Fibroblast of skin of right biceps (primary cell): ENCODE results near the gene GDI1.

ENCODE experiments used
- DNase-seq: peaks from one replicate; pipeline ENCODE4 v3.0.0-alpha.2; 2013

The GDI1 gene

DNA sequence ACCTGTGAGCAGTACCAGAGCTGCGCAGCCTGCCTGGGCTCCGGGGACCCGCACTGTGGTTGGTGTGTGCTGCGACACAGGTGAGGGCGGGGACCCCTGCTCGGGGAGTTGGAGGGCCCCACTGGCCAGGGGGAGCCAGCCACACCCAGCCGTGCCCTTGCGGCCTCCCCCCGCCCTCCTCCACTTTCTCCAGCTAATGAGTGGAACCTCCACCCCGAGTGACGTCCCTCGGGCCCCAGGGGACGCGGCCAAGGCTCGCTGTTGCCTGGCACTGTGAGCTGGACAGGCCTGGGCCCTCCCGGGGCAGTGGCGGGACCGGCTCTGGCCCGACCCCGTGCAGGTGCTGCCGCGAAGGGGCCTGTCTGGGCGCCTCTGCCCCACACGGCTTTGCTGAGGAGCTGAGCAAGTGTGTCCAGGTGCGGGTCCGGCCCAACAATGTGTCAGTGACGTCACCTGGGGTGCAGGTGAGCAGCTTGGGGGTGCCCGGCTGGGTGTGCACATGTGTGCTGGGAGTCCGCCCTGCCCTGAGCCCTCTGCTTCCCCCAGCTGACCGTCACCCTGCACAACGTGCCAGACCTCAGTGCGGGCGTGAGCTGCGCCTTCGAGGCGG is 26.8 kb downstream of the GDI1 start:
- DNase-seq = no peak

DNA sequence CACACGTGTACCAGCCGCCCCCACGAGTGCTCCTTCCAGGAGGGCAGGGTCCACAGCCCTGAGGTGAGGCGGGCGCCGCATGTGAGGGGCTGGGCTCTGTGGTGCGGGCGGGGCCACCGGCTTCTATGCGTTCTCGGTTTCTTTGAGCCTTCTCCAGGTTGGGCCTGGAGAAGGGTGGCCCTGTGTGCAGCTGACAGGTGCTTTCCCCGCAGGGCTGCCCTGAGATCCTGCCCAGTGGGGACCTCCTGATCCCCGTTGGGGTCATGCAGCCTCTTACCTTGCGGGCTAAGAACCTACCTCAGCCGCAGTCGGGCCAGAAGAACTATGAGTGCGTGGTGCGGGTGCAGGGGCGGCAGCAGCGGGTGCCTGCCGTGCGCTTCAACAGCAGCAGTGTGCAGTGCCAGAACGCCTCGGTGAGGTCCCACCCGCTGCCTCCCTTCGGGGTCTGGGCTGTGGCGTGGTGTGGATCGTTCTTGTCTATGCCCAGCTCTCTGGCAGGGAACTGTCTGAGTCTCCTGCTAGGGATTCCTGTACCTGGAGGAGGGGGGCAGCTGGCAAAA is 27.9 kb downstream of the GDI1 start:
- DNase-seq = no peak

DNA sequence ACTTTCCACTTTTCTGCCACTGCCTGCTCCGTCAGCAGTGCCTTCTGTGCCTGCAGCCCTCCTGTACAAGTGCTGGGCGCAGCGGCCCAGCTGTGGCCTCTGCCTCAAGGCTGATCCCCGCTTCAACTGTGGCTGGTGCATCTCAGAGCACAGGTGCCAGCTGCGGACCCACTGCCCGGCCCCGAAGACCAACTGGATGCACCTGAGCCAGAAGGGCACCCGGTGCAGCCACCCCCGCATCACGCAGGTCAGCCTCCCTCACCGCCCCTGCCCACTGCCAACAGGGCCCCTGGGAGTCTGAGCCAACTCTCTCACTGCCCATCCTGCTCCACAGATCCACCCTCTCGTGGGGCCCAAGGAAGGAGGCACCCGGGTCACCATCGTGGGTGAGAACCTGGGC is 28.6 kb downstream of the GDI1 start:
- no peak for DNase-seq

DNA sequence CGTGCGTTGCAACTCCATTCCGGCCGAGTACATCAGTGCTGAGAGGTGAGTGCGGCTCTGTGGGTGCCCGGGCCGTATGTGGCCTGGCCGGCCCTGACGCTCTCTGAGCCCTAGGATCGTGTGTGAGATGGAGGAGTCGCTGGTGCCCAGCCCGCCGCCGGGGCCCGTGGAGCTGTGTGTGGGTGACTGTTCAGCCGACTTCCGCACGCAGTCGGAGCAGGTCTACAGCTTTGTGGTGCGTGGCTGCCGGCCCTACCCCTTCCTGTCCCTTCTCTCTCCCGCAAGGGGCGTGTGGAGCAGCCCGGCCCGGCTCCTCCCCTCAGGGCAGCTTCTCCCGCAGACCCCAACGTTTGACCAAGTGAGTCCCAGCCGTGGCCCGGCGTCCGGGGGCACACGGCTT is 29.1 kb downstream of the GDI1 start:
- no peak for DNase-seq

DNA sequence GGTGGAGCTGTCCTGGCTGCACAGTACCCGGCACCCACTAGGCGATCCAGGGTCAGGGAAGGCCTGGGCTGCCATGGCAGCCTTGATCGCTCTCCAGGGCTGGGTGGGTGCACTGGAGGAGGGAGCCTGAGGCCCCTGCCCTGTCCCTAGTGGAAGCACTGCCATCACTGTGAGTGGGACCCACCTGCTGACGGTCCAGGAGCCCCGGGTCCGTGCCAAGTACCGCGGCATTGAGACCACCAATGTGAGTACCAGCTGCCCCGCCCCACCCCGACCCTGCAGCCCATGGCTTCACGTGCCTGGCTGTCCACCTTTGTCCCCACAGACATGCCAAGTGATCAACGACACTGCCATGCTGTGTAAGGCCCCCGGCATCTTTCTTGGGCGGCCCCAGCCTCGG is 30.0 kb downstream of the GDI1 start:
- no peak for DNase-seq

DNA sequence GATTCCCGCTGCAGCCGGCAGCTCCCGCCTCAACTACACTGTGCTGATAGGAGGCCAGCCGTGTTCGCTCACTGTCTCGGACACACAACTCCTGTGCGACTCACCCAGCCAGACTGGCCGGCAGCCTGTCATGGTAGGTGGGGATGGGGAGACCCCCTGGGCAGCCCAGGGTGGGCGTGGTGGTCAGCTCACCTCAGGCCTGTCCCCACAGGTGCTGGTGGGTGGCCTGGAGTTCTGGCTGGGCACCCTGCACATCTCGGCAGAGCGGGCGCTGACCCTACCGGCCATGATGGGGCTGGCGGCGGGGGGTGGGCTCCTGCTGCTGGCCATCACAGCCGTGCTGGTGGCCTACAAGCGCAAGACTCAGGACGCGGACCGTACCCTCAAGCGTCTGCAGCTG is 30.6 kb downstream of the GDI1 start:
- DNase-seq = no peak

DNA sequence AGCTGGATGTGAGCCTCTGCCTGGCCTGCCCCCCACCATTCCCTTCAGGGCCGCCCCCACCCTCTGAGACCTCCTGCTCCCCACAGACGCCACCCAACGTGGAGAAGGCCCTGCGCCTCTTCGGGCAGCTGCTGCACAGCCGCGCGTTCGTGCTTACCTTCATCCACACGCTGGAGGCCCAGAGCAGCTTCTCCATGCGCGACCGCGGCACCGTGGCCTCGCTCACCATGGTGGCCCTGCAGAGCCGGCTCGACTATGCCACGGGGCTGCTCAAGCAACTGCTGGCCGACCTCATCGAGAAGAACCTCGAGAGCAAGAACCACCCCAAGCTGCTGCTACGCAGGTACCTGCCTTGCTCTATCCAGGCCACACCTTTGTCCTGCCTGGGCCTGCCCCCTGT is 31.3 kb downstream of the GDI1 start:
- DNase-seq = no peak

DNA sequence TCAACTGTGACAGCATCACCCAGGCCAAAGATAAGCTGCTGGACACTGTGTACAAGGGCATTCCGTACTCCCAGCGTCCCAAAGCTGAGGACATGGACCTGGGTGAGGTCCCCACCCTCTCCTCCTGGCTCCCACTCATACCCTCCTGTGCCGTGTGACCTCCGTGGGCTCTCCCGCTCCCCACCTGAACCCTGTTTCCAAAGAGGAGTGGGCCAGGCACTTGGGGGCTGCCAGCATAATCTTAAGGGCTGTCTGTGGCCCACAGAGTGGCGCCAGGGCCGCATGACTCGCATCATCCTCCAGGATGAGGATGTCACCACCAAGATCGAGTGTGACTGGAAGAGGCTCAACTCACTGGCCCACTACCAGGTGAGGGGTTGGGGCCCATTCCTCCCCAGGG is 32.2 kb downstream of the GDI1 start:
- DNase-seq = no peak

DNA sequence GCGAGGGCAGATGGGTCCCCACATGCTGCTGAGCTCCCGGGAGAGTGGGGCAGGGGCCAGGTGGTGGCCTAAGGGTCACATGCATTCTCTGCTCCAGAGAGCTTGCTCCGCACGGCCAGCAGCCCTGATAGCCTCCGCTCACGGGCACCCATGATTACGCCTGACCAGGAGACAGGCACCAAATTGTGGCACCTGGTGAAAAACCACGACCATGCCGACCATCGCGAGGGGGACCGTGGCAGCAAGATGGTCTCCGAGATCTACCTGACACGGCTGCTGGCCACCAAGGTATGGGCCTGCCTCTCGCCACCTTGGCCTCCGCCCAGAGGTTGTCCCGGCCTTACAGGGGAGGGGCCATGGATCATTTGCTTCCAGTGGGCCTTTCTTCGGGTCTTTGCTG is 32.9 kb downstream of the GDI1 start:
- DNase-seq = no peak

DNA sequence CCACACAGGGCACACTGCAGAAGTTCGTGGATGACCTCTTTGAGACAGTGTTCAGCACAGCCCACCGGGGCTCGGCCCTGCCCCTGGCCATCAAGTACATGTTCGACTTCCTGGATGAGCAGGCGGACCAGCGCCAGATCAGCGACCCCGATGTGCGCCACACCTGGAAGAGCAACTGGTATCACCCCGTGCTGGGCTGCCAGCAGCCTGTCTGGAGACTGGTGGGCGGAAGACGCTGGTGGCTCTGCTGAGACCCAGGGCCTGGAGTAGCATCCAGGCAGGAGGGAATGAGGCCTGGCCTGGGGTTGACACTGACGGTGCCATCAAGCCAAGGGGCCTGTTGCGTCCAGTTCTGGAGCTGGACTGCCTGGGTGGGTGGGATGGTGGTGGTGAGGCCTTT is 33.5 kb downstream of the GDI1 start:
- DNase-seq = no peak

DNA sequence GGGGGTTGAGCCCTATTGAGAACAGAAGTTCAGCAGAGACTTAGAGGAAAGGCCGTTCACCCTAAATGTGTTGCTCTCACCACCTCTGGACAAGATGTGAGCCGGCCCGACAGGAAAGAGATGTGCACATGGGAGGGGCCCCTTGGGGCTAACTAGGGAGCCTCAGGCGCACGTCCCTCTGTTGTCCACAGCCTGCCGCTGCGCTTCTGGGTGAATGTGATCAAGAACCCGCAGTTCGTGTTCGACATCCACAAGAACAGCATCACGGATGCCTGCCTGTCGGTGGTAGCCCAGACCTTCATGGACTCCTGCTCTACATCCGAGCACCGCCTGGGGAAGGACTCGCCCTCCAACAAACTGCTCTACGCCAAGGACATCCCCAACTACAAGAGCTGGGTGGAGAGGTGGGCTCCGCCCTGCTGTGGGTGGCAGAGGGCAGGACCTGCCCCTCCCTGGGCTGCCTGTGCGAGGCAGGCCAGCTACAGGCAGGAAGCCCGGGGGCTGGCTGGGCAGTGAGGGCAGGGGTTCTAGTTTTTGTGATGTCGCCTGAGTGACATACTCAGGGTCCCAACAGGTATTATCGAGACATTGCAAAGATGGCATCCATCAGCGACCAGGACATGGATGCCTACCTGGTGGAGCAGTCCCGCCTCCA is 34.1 kb downstream of the GDI1 start:
- DNase-seq = no peak

DNA sequence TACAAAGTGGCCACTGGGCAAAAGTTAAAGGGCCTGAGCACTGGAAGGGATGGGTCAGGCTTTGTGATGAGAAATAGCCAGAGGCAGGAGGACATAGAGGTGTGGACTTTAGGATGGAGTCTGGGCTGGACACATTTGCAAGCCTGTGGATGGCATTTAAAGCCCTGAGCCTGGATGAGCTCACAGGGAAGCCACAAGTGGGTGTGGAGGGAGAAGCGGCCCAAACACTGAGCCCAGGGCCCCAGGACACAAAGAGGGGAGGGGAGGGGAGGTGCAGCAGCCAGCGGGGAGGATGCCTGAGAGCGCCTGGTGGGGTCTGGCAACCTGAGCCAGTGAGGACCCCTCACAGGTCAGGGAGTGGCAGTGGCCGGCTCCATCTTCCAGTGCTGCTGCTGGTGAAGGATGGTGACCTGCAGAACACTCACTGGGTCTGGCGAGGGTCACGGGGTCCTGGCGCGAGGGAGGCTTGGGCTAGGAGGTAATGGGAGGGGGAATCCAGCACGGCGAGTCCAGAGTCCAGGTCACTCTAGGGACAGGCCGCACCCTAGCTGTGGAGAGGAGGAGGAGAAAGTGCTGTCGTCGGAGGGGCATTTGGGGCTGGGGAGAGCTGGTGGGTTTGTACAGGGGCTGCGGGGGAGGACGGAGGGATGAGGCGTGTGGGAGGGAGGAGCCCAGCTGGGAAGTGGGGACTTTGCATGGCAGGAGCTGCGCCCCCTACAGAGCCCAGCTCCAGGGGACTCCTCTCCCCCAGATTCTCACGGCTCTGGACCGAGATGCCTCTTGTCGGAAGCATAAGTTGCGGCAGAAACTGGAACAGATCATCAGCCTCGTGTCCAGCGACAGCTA is 35.1 kb downstream of the GDI1 start:
- DNase-seq = no peak

DNA sequence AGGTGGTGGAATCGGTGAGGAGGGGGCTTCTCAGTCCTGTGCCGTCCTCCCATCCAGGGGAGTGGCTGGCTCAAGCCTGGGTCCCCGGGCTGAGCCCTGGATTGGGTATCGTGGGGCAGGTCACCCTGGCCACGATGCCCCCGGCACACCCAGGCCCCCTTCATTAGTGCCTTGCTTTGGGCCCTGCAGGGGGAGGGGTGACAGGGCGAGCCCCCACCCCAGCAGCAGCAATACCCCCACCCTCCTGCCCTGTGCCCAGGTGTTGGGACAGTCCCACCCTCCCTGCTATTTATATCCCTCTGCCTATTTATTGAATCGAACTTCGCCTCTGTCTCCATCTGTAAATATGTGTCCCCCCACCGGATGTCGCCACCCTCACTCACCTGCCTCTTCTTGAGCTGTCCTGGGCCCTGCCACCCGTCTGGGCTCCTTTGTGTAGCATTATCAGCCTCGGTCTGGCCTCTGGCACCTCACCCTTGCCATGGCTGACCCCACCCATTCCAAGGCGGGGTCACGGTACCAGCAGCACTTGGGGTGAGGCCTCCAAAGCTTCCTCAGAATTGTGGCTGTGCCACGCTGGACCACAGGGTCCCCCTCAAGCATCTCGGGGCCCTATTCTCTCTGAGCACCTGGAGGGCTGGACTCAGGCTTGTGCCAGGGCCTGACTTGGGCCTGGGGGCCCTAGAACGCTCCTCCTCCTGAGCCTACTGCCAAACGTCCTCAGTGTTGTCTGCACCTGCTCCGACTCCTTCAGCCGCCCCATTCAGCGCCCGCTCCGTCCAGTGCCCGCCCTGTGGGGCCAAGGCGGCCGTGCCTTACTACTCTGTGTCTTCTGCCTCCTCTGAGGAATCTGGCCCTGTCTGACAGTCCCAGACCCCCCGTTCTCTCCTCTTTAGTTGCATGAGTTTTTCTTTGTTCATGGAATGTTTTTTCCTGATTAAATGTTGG is 36.0 kb downstream of the GDI1 start:
- DNase-seq = no peak

DNA sequence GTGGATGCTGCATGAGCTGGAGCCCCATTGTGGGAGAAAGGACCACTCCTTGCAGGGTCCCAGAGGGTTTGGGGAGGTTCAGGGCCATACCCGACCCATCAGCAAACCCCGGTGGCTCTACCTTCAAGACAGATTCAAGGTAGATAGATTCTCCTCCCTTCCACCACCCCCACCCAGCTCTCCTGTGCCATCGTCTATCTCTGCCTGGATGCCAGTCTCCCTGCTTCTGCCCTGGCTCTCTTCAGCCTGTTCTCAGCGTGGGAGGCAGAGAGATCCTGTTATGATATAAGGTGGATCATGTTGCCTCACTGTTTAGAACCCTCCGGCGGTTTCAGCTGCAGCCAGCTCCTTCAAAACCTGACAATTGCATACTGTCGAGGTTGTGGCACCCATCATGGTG is 36.7 kb downstream of the GDI1 start:
- no peak for DNase-seq

DNA sequence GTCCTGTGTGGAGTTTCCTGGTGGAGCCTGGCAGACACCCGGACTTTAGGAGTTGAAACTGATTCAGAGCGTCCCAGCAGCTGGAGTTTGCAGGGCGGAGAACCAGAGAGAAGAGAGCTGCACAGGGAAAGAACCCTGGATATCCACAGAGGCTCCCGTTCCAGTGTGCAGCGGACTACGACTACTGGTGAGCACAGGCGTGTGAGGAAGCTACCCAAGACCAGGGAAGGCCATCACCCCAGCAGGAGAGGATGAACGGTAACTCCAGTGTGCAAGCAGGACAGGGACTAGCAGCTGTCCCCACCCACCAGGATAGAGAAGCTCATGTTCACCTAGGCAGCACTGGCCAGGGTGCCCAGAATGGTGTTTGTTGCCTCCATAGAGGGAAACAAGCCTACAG is 39.9 kb downstream of the GDI1 start:
- DNase-seq = no peak

DNA sequence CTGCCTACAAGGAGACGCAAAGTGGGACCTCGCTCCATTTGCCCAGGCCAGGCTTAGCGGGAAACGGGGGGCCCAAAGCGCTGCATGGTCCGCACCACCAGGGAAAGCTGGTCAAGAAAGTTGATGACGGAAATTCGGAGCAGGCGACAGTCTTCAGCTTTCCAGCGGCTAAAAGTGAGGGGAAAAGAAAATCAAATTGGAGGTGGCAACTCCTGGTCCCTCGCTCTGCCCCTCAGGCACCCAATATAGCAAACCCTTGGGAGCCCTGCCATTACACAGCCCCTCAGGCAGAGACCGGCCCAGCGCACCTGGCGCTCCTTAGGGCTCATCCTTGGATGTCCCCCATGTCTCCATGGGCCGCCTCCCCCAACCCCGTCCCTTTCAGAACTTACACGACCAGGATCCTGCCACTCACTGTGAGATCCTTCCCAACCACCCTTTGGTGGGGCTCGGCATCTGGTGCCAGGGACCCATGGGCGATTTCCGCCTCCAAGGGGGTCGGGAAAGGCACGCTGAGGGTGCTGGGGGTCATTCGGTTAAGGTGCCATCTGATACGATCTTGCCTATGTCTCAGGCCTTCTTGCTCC is 41.0 kb downstream of the GDI1 start:
- DNase-seq = no peak

DNA sequence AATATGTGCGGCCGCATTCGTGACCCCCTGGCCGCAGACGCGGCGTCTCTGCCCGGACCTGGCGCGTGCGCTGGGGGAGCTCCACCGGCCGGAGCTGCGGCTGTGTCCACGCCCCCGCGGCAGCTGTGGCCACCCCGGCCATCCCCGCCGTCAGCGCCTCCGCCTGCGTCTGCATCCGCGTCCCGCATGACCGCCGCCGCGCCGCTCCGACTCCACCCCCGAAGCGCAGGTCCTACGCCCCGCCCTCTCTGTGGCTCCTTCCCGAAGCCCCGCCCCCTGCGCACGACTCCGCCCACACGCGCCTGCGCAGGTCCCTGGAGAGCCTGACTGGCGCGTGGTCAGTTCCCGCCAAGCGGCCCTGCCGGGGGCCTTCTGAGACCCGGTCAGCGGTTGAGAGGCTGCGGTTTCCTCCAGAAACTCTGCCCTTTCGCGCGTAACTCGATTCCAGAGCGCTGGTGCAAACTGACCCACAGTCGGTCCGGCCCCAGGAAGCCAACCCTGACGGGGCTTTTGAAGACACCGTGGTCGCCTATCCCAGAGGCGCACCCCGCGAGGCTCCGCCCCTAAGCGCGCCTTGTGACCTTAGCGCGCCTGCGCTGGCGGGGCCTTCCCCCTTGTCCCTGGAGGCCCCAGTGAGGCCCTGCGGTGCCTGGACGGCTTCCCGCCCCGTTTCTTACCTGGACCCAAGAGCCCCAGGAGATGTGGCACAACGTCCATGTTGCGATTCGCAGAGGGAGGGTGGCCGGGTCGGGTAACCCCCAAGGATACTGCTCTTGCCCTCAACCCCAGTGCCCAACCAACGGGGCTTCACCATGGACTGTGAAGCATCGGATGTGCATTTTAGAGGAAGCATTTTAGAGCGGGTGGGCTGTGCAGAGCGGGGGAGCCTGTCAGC is 42.0 kb downstream of the GDI1 start, which contains the start of gene LAGE3:
Gene LAGE3, minus strand, starts transcription at position 554 of the 895 bp plus-strand sequence. Its CDS starts 366 bp downstream, at position 188.
- peak; percentile 83 for DNase-seq

DNA sequence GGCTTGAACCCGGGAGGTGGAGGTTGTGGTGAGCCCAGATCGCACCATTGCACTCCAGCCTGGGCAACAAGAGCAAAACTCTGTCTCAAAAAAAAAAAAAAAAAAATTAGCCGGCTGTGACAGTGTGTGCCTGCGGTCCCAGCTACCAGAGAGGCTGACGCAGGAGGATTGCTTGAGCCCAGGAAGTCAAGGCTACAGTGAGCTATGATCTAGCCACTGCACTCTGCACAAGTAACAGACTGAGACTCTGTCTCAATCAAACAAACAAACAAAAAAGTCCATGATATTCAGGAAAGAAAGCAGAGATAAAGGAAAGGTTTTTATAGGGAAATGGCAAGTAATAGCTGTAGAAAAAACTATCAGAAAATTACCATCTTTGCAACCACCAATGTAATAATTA is 44.2 kb downstream of the GDI1 start:
- DNase-seq = no peak

DNA sequence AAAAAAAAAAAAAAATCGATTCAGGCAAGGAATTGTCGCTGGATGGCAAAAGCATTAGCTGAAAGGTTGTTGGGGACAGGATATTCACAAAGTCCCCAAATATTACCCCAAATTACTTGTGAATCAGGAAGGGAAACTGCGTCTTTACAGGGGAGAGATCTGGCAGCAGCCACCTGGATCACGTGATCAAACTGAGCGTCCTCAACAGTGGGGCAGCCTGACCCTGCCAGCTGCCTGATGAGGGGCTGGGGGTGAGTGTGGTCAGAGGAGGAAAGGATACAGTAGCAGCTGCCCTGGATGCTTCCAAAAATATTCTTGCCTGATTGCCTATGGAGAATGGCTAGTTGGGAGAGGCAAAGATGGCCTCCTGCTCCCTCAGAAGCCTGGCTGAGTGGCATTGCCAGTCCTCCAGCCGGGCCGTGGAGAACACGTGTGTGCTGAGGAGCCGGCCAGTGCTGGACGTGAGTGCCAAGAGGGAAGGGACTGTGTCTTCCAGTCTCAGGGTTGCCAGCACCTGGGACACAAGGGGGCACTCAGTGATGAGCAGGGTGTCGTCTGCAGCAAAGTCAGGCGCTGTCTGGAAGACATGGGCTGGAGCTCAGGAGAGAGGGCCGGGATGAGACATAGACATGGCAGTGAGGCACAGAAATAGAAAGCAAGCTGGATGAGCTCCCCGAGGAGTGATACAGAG is 45.1 kb downstream of the GDI1 start:
- no peak for DNase-seq

DNA sequence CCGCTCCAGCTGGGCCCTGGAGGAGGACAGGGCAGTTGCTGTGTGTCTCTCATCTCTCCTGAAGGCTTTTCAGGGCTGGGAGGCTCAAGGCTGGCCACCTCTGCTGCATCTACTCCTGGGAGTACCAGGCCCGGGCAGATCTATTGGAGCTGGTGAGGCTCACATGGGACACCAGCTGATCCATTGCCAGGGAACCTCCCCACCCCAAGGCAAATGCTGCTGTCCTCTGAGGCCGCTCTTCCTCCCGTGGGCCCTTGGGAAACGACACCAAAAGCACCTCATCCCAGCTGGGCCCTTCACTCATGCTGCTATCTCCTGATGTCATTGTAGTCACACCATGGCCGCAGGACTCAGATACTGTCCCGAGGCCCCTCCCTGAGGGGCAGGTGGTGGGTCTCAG is 45.8 kb downstream of the GDI1 start:
- DNase-seq = no peak

DNA sequence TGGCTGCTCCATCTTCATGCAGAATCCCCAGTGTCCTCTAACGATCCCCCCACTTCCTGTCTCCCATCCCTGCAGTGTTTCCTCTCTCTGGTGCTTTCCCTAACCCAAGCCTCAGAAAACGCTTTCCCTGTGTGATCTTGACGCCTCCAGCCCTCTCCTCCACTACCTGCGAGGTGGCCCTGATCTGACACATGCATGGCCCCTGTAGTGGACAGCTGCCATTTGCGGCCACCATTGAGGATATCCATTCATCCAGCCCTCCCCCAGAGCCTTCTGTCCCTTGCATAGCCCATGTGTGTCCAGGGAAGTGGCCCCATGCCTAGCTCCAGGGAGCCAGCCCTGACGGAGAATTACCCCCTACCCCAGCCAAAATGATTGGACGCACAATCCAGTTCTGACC is 46.4 kb downstream of the GDI1 start:
- DNase-seq = no peak
